Muscle layer of duodenum (tissue), 2 donors: ENCODE measurements around the gene SUMO1.

Experiments used
- H3K27ac ChIP-seq: one replicate; pipeline ENCODE4 v1.7.0; 2013; ENCODE audit warnings: mild to moderate bottlenecking, low read length
- H3K27me3 ChIP-seq: one replicate; pipeline ENCODE4 v1.7.0; 2013; ENCODE audit warnings: low read depth, mild to moderate bottlenecking, control low read depth, low read length
- H3K36me3 ChIP-seq, 2 donors: one replicate each; pipeline ENCODE4 v1.7.0; 2013; ENCODE audit warnings: low read length in 2 of 2, control low read depth in 1 of 2, mild to moderate bottlenecking in 1 of 2; ENCODE audit not compliant: insufficient read depth in 2 of 2, control insufficient read depth in 1 of 2
- H3K4me1 ChIP-seq, 2 donors: one replicate each; pipeline ENCODE4 v1.7.0; 2013; ENCODE audit warnings: low read length in 2 of 2, mild to moderate bottlenecking in 2 of 2, control low read depth in 1 of 2, moderate library complexity in 1 of 2; ENCODE audit not compliant: insufficient read depth in 2 of 2, control insufficient read depth in 1 of 2
- H3K4me3 ChIP-seq, 2 donors: one replicate each; pipeline ENCODE4 v1.7.0; 2013; ENCODE audit warnings: low read length in 2 of 2, low read depth in 1 of 2, mild to moderate bottlenecking in 1 of 2
- H3K9me3 ChIP-seq, 2 donors: one replicate each; pipeline ENCODE4 v1.7.0; 2013; ENCODE audit warnings: low read length in 2 of 2, control low read depth in 1 of 2, mild to moderate bottlenecking in 1 of 2; ENCODE audit not compliant: control insufficient read depth in 1 of 2
- donor health status: healthy.

The SUMO1 gene

DNA sequence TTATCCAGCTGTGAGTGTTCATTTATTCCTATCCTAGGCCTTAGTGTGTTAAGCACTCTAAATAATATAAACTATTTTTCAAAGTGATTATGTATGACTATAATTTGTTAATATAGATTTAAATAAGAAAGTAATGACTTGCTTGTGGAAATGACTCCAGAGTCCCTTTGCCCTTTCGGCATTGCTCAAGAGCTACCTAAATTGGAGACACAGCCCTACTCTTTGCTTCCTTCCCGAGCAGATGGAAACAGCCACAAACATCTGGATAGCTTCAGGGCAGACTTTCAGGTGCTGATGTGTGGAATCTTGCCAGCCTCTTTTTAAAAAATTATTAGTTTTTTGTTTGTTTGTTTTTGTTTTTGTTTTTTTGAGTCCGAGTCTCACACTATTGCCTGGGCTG, 44.0 kb downstream of the SUMO1 start:
- no peaks in the 10 kb centered on the region for H3K27me3 ChIP-seq
- H3K27ac ChIP-seq, result no peak overlapping the region
- H3K4me1 ChIP-seq, result no peaks in the 10 kb centered on the region
- H3K9me3 ChIP-seq, result no peaks in the 10 kb centered on the region
- no peak overlapping the region for H3K4me3 ChIP-seq
- H3K36me3 ChIP-seq, result no peaks in the 10 kb centered on the region

DNA sequence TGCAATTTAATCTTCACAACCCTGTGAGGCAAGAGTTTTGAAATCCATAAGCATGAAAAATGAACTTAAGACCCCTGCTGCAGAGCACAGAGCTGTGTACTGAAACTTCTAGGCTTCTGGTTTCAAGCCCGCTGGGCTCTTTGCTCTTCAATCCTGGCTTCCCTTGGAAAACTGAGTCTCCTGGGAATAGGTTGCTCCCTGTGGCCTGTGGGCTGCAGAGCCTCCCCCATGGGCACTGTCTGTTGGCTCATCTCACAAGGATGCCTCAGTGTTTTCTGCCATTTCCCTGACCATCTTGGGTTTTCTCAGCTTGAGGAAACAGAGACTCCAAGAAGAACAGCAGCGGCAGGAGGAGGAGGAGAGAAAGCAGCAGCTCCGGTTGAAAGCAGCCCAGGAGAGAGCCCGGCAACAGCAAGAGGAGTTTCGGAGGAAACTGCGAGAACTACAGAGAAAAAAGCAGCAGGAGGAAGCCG, 44.5 kb downstream of the SUMO1 start:
- H3K4me3 ChIP-seq, result no peak overlapping the region
- H3K27ac ChIP-seq, result no peak overlapping the region
- H3K36me3 ChIP-seq, result no peaks in the 10 kb centered on the region
- no peaks in the 10 kb centered on the region for H3K9me3 ChIP-seq
- H3K27me3 ChIP-seq, result no peaks in the 10 kb centered on the region
- no peaks in the 10 kb centered on the region for H3K4me1 ChIP-seq

- no peaks in the 10 kb centered on the region for H3K9me3 ChIP-seq
- H3K36me3 ChIP-seq, result no peaks in the 10 kb centered on the region
- H3K27ac ChIP-seq, result no peak overlapping the region
- H3K4me1 ChIP-seq, result no peaks in the 10 kb centered on the region
- H3K27me3 ChIP-seq, result no peaks in the 10 kb centered on the region
- H3K4me3 ChIP-seq, result no peak overlapping the region
Measured at GRCh38 chr2:202193305-202193704, 45.1 kb downstream of the SUMO1 start.

- Histone ChIP-seq H3K36me3 (no peaks in the 10 kb centered on the region), H3K27me3 (no peaks in the 10 kb centered on the region), H3K4me3 (no peak overlapping the region), H3K27ac (no peak overlapping the region), H3K9me3 (no peaks in the 10 kb centered on the region), H3K4me1 (no peaks in the 10 kb centered on the region)
Measured at GRCh38 chr2:202187570-202187969, 50.8 kb downstream of the SUMO1 start.

DNA sequence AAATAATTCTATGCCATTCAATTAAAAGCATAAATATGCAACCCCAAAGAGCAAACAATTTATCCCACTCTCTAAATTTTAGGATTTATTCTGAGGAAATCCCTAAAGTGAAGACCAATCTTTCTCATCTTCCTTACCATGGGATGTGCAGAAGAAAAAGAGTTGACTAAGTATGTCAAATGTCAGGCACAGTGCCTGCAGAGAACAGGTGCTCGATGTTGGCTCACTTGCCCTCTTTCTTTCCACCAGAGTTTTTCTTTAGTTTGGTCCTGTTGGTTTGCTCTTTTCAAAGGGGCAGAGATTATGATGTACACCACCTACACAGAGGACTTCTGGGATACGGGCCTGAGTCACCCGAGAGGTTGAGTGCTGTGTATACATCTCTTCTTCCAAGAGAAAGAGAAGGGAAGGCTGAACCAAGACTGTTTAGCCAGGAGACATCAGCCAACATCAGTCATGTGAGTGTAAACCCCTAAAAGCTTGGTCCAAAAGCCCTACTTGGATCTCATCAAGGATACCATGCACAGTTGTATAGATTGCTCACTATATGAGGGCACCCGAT, 51.7 kb downstream of the SUMO1 start:
- H3K9me3 ChIP-seq, result no peaks in the 10 kb centered on the region
- no peak overlapping the region for H3K4me3 ChIP-seq
- no peak overlapping the region for H3K27ac ChIP-seq
- no peaks in the 10 kb centered on the region for H3K27me3 ChIP-seq
- H3K36me3 ChIP-seq, result no peaks in the 10 kb centered on the region
- H3K4me1 ChIP-seq, result no peaks in the 10 kb centered on the region

- Histone ChIP-seq H3K36me3 (no peaks in the 10 kb centered on the region), H3K27ac (no peak overlapping the region), H3K4me1 (no peaks in the 10 kb centered on the region), H3K9me3 (no peaks in the 10 kb centered on the region), H3K4me3 (no peak overlapping the region), H3K27me3 (no peaks in the 10 kb centered on the region)
Measured at GRCh38 chr2:202185156-202185555, 53.2 kb downstream of the SUMO1 start.

GRCh38 chr2:202184557-202184956, 53.8 kb downstream of the SUMO1 start:
- H3K9me3 ChIP-seq, result no peaks in the 10 kb centered on the region

DNA sequence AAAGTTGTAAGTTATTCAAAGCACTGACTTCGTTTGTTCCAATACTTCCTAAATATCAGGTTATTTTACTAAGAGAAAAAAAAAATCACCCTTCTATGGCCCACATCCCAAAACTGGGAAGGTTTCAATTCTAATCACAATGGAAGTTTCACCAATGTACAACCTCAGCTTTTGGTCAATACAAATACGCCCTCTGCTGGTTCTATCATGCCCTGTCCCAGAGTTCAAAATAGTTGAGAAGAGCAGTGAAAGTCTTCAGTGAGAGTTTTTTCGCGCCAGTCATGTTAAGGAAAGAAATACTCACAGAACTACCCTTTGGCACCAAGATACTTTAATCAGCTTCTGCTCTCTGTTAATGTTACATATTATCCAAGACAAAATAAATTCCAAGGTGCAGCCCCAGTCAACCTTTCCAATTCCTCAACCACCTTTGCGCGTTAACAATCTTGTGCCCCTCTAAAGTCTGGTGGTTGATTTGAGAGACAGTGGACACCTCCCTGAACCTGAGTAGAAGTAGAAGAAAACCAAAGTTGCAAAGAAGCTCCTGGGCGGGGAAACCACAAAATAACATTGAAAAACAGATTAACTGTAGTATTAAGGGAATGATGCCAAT, 59.9 kb downstream of the SUMO1 start:
- Histone ChIP-seq H3K4me3 (no peak overlapping the region), H3K4me1 (no peaks in the 10 kb centered on the region), H3K27me3 (no peaks in the 10 kb centered on the region), H3K27ac (no peak overlapping the region), H3K9me3 (no peaks in the 10 kb centered on the region), H3K36me3 (no peaks in the 10 kb centered on the region)

More at GRCh38 chr2:202184557-202184956, 53.8 kb downstream of the SUMO1 start:
- Histone ChIP-seq H3K36me3 (no peaks in the 10 kb centered on the region), H3K4me1 (no peaks in the 10 kb centered on the region), H3K27me3 (no peaks in the 10 kb centered on the region), H3K27ac (no peak overlapping the region), H3K4me3 (no peak overlapping the region)

DNA sequence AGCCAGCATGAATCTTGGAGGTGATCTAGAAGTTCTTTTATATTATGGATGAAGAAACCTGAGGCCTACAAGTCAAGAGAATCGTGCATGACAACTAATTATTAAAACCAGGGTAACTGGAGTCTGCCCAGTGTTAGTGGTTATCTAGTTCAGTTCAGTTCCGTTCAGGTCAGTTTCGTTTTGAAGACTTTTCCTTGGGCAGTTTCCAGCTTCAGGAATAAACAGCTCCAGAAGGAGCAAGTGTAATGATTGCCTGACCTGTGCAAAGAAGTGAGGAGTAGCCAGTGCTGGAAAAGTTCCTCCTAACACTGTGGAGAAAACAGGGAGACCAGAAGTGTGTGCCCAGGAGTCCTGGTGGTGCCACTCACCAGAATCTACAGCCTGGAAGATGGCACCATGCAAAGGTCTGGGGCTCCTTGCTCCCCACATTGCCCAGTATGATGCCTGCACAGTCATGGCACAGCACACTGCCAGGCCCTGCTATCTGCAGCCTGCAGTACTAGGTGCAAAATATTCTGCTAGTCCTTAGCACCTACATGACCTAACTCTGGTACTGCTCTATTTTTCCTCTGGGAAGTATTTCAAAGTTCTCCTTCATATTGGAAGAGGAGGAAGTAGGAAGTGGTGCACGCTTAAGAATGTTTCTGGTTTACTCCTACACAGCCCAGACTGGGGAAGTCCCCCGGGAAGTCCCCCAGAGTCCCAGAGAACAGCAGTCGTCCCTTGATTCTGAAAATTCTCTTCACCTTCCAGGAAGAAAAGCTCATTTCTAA, 65.8 kb downstream of the SUMO1 start:
- H3K36me3 ChIP-seq, result no peaks in the 10 kb centered on the region
- no peaks in the 10 kb centered on the region for H3K9me3 ChIP-seq
- peak overlapping the region; percentile 65 for H3K27ac ChIP-seq
- H3K27me3 ChIP-seq, result no peaks in the 10 kb centered on the region
- peak overlapping the region in 1 of 2 donors; percentile 7 for H3K4me3 ChIP-seq
- peaks cover 0 to 12% of the 10 kb centered on the region in 2 donors for H3K4me1 ChIP-seq

- no peak overlapping the region for H3K27ac ChIP-seq
- peak overlapping the region; percentile 32 to 42 for H3K4me3 ChIP-seq
- no peaks in the 10 kb centered on the region for H3K27me3 ChIP-seq
- H3K4me1 ChIP-seq, result peaks cover 0 to 12% of the 10 kb centered on the region in 2 donors
- H3K36me3 ChIP-seq, result no peaks in the 10 kb centered on the region
- no peaks in the 10 kb centered on the region for H3K9me3 ChIP-seq
Measured at GRCh38 chr2:202171241-202171825, 67.1 kb downstream of the SUMO1 start.

GRCh38 chr2:202169832-202170424, 68.5 kb downstream of the SUMO1 start:
- Histone ChIP-seq H3K27ac (no peak overlapping the region), H3K27me3 (no peaks in the 10 kb centered on the region)

More at GRCh38 chr2:202169832-202170424, 68.5 kb downstream of the SUMO1 start:
- no peaks in the 10 kb centered on the region for H3K36me3 ChIP-seq
- no peaks in the 10 kb centered on the region for H3K9me3 ChIP-seq
- H3K4me1 ChIP-seq, result peaks cover 0 to 12% of the 10 kb centered on the region in 2 donors
- no peak overlapping the region for H3K4me3 ChIP-seq
